H1 (cell line): Measurements from ENCODE around the gene SLC35F1. TPM values are rescaled to one million over a fixed set of nuclear protein-coding genes. Genes with fewer than 3 reads are reported as not detected.

Source experiments
- ATF3 ChIP-seq: IDR thresholded peaks from 2 replicates; pipeline ENCODE4 v1.6.1; 2011; ENCODE audit warnings: low read depth, mild to moderate bottlenecking, low read length; ENCODE audit not compliant: insufficient read depth
- CTBP2 ChIP-seq: IDR thresholded peaks from 2 replicates; pipeline ENCODE4 v1.7.0; 2011; ENCODE audit warnings: borderline replicate concordance, mild to moderate bottlenecking, moderate library complexity, mixed read lengths, low read length; ENCODE audit not compliant: insufficient read depth, insufficient read length
- FOSL1 ChIP-seq: IDR thresholded peaks from 2 replicates; pipeline ENCODE4 v1.6.1; 2011; ENCODE audit warnings: mild to moderate bottlenecking, low read depth, low read length, moderate library complexity; ENCODE audit not compliant: insufficient read depth
- GABPA ChIP-seq: IDR thresholded peaks from 2 replicates; pipeline ENCODE4 v1.6.1; 2011; ENCODE audit warnings: mild to moderate bottlenecking, low read length, moderate library complexity, borderline replicate concordance; ENCODE audit not compliant: insufficient read depth
- MAX ChIP-seq: IDR thresholded peaks from 2 replicates; pipeline ENCODE4 v1.6.1; 2012; ENCODE audit warnings: inconsistent platforms
- NANOG ChIP-seq: IDR thresholded peaks from 2 replicates; pipeline ENCODE4 v1.6.1; 2011; ENCODE audit warnings: low read length, low read depth, mild to moderate bottlenecking, inconsistent platforms; ENCODE audit not compliant: insufficient read depth, poor library complexity, severe bottlenecking
- polyA plus RNA-seq, 7 experiments: library from polyadenylated mRNA; depleted of rRNA in 3 of 7; stranded (reverse) in 5 of 7; unstranded in 2 of 7; fragments of >200 nt in 5 of 7; fragments of 200-250 nt in 2 of 7; gene quantifications; 1 replicate in 5 of 7; 2 replicates in 1 of 7; 4 replicates in 1 of 7; pipeline versions ENCODE4 v1.2.1 to v1.2.3, GENCODE V29; 2011 to 2013; ENCODE audit warnings: missing spikeins in 2 of 7, mixed read lengths in 2 of 7
- total RNA-seq: library from RNA; stranded (reverse); fragmentation: NEBNext Ultra II Directional; extraction: Animal tissue kit (Norgen Biotek cat#: 25700); gene quantifications from 2 replicates; pipeline ENCODE4 v1.2.1, GENCODE V29; 2021

SLC35F1 gene
- total and polyA plus RNA-seq, 2 of the 8 experiments (the other 6 are each of a cell fraction or from before 2014, with no cell fraction given): 7.0 to 10.0 TPM

GRCh38 chr6:118212451-118213173 is 305.5 kb downstream of the SLC35F1 start (continued):
- TF ChIP-seq ATF3: no peak
- TF ChIP-seq GABPA: no peak
- no peak for TF ChIP-seq FOSL1
- TF ChIP-seq MAX: no peak
- TF ChIP-seq NANOG: no peak
- no peak for TF ChIP-seq CTBP2
